WTC11 (cell line): ENCODE data around the gene SHANK3.

Source experiments
- MAX ChIP-seq: sonication (generic); formaldehyde crosslinking; IDR thresholded peaks from 2 replicates; pipeline ENCODE4 v1.8.0; 2022; ENCODE audit warnings: mild to moderate bottlenecking, missing genetic modification reagents
- SMAD3 ChIP-seq: sonication (generic); formaldehyde crosslinking; IDR thresholded peaks from 2 replicates; pipeline ENCODE4 v1.8.0; 2022; ENCODE audit warnings: missing genetic modification reagents, mild to moderate bottlenecking, borderline replicate concordance

- TF ChIP-seq SMAD3 (CRISPR knock-in tag) (no peak), MAX (no peak)
These were observed 3.0 kb downstream of the SHANK3 start for GRCh38 chr22:50675553-50676179.
